Heart left ventricle (tissue), 16 donors: Measurements from ENCODE around the gene SERPINE3. TPM values are rescaled to one million over a fixed set of nuclear protein-coding genes. Genes with fewer than 3 reads are reported as not detected.

Experiments used
- ATAC-seq, 4 donors: fragments of 200-7000 bp; cut with Tn5 transposase; one replicate each; pipeline ENCODE4 v1.9.1; 2020 to 2022; ENCODE audit warnings: moderate library complexity in 4 of 4, mild to moderate bottlenecking in 3 of 4, moderate number of reproducible peaks in 1 of 4
- DNase-seq, 5 donors: peaks; one replicate each; pipeline ENCODE4 v3.0.0-alpha.2; 2020
- H3K27ac ChIP-seq, 12 donors: fragments of 200-600 bp; sonication (generic) in 4 of 12; one replicate each; pipeline versions ENCODE4 v1.5.0 to v1.8.0; 2016 to 2022; ENCODE audit warnings: mild to moderate bottlenecking in 2 of 12
- H3K27me3 ChIP-seq, 9 donors: fragments of 200-600 bp; sonication (generic) in 2 of 9; one replicate each; pipeline versions ENCODE4 v1.5.1 to v1.8.0; 2016 to 2022; ENCODE audit warnings: mild to moderate bottlenecking in 3 of 9
- H3K36me3 ChIP-seq, 9 donors: fragments of 200-600 bp; sonication (generic) in 2 of 9; one replicate each; pipeline versions ENCODE4 v1.5.0 to v1.8.0; 2018 to 2022; ENCODE audit warnings: mild to moderate bottlenecking in 2 of 9
- H3K4me1 ChIP-seq, 12 donors: fragments of 200-600 bp; sonication (generic) in 4 of 12; one replicate each; pipeline versions ENCODE4 v1.5.0 to v1.8.0; 2016 to 2022; ENCODE audit warnings: mild to moderate bottlenecking in 3 of 12
- H3K4me3 ChIP-seq, 12 donors: fragments of 200-600 bp; sonication (generic) in 4 of 12; one replicate each; pipeline versions ENCODE4 v1.5.0 to v1.8.0; 2017 to 2022; ENCODE audit warnings: mild to moderate bottlenecking in 9 of 12, moderate library complexity in 4 of 12
- H3K9me3 ChIP-seq, 12 donors: fragments of 200-600 bp; sonication (generic) in 4 of 12; one replicate each; pipeline versions ENCODE4 v1.5.0 to v1.8.0; 2016 to 2022; ENCODE audit warnings: mild to moderate bottlenecking in 1 of 12
- CTCF ChIP-seq, 12 donors: fragments of 200-600 bp; sonication (generic) in 4 of 12; IDR thresholded peaks; one replicate each; pipeline versions ENCODE4 v1.5.0 to v1.8.0; 2018 to 2022; ENCODE audit warnings: antibody characterized with exemption in 12 of 12, mild to moderate bottlenecking in 5 of 12
- POLR2A ChIP-seq, 2 donors: fragments of 450-650 bp; IDR thresholded peaks; one replicate each; pipeline ENCODE4 v1.6.1; 2017; ENCODE audit warnings: antibody characterized with exemption in 2 of 2, mild to moderate bottlenecking in 2 of 2, moderate library complexity in 2 of 2
- WGBS, 4 donors: extraction: QIAGEN DNeasy Blood & Tissue Kit in 2 of 4; methylation state at CpG; one replicate each; pipeline versions ENCODE4 v1.1.5 to v1.1.7; 2013 to 2018; 5-methylcytosine and 5-hydroxymethylcytosine counted together
- intact Hi-C, 10 donors: fragments of 100-400 bp; cut with DNase I; formaldehyde crosslinking; loops; one replicate each; pipeline versions ENCODE4 v1.11.1 to v1.14.2; 2022
- polyA plus RNA-seq, 2 donors: library from polyadenylated mRNA; stranded (reverse); fragments of 200-250 nt; gene quantifications; one replicate each; pipeline ENCODE4 v1.2.3, GENCODE V29; 2013
- total RNA-seq, 9 donors: library from RNA; depleted of rRNA in 2 of 9; stranded (reverse); fragments of >200 nt in 2 of 9; fragmentation: NEBNext Ultra II Directional in 3 of 9; extraction: Animal tissue kit (Norgen Biotek cat#: 25700) in 3 of 9; gene quantifications; one replicate each; pipeline versions ENCODE4 v1.1.0 to v1.2.4, GENCODE V29; 2016 to 2023
- donor health status: ischemic (EF 13 %, LVEDD 7.1; RV severe dilation, severe dysfunction).
- donor health status: healthy with polysubstance abuse.
- donor health status: DM: no; HTN: yes; CAD: no.
- donor health status: DM: no; HTN: no; CAD: no.
- donor health status: ischemic (EF 25% LVEDD 6.9; RV normal size, moderate dysfunction).
- donor health status: ischemic (EF 25% LVEDD 5.7; RV mildly dilated, moderate dysfunction).
- donor health status: healthy.
- donor health status: DM: yes; HTN: yes; CAD: no.
- donor health status: ischemic (EF 35%, LVEDD 5.7; RV mildly dilated, moderate dysfunction).
- donor health status: nonischemic (EF 11% LVEDD 7.7; RV severe dilation, severe dysfunction).
- donor health status: DM: yes; HTN: yes; CAD: no.
- donor health status: PGD.
- donor health status: ischemic (EF 29% LVEDD 5.4; RV normal size, mild dysfunction).
- donor health status: nonischemic (EF 23%, LVEDD 6.1; RV moderate dilation, normal function).

The SERPINE3 gene
- total and polyA plus RNA-seq, 11 donors: 0.14 TPM; not detected in 10

- Histone ChIP-seq H3K4me1 (no peaks in the 10 kb centered on the region), H3K27ac (no peak overlapping the region), H3K9me3 (no peaks in the 10 kb centered on the region), H3K4me3 (no peak overlapping the region), H3K27me3 (no peaks in the 10 kb centered on the region), H3K36me3 (no peaks in the 10 kb centered on the region)
- no peak for DNase-seq
- TF ChIP-seq POLR2A (IDR thresholded peaks at IDR 0.05): no peak
- no peak for TF ChIP-seq CTCF (IDR thresholded peaks at IDR 0.05)
- WGBS, 4 donors: 96 to 100% (median 98%) methylated on average over 4 of the region's 4 CpGs
- no peak for ATAC-seq
- intact Hi-C loops: no loop called here
Observed at GRCh38 chr13:51341791-51342190, 2.3 kb downstream of the SERPINE3 start.

GRCh38 chr13:51342706-51343105, 3.2 kb downstream of the SERPINE3 start:
- intact Hi-C loops: no loop called here

GRCh38 chr13:51343475-51343874, 4.0 kb downstream of the SERPINE3 start:
- H3K36me3 ChIP-seq: no peaks in the 10 kb centered on the region
- H3K4me1 ChIP-seq: peaks cover 0 to 2% (median 0%) of the 10 kb centered on the region in 12 donors
- H3K9me3 ChIP-seq: no peaks in the 10 kb centered on the region
- WGBS, 4 donors: 68 to 78% (median 77%) methylated on average over 5 of the region's 5 CpGs
- intact Hi-C loops: no loop called here
- no peak overlapping the region for H3K27ac ChIP-seq
- DNase-seq: no peak
- H3K4me3 ChIP-seq: no peak overlapping the region
- ATAC-seq: no peak
- TF ChIP-seq POLR2A (IDR thresholded peaks at IDR 0.05): no peak
- TF ChIP-seq CTCF (IDR thresholded peaks at IDR 0.05): no peak
- no peaks in the 10 kb centered on the region for H3K27me3 ChIP-seq

More at GRCh38 chr13:51342706-51343105, 3.2 kb downstream of the SERPINE3 start:
- ATAC-seq (no peak), DNase-seq (no peak)
- Histone ChIP-seq H3K27ac (no peak overlapping the region), H3K4me1 (no peaks in the 10 kb centered on the region), H3K4me3 (no peak overlapping the region), H3K36me3 (no peaks in the 10 kb centered on the region), H3K9me3 (no peaks in the 10 kb centered on the region), H3K27me3 (no peaks in the 10 kb centered on the region)
- TF ChIP-seq POLR2A (IDR thresholded peaks at IDR 0.05): no peak
- no peak for TF ChIP-seq CTCF (IDR thresholded peaks at IDR 0.05)
- 68 to 78% (median 74%) methylated on average over 4 of the region's 4 CpGs for WGBS, 4 donors

GRCh38 chr13:51346397-51346796, 6.9 kb downstream of the SERPINE3 start:
- TF ChIP-seq CTCF (IDR thresholded peaks at IDR 0.05) (no peak), POLR2A (IDR thresholded peaks at IDR 0.05) (no peak)
- intact Hi-C loops: no loop called here
- Histone ChIP-seq H3K27me3 (no peaks in the 10 kb centered on the region), H3K9me3 (no peaks in the 10 kb centered on the region), H3K4me3 (no peak overlapping the region), H3K4me1 (peaks cover 0 to 7% (median 0%) of the 10 kb centered on the region in 12 donors), H3K27ac (no peak overlapping the region), H3K36me3 (no peaks in the 10 kb centered on the region)
- no peak for ATAC-seq
- DNase-seq: no peak
- WGBS, 4 donors: 87 to 92% (median 89%) methylated on average over 2 of the region's 2 CpGs
